Measurements from ENCODE around the gene ICA1.
A peak's percentile ranks its signal among the peaks of the same experiment; 100 is the strongest.

DNA sequence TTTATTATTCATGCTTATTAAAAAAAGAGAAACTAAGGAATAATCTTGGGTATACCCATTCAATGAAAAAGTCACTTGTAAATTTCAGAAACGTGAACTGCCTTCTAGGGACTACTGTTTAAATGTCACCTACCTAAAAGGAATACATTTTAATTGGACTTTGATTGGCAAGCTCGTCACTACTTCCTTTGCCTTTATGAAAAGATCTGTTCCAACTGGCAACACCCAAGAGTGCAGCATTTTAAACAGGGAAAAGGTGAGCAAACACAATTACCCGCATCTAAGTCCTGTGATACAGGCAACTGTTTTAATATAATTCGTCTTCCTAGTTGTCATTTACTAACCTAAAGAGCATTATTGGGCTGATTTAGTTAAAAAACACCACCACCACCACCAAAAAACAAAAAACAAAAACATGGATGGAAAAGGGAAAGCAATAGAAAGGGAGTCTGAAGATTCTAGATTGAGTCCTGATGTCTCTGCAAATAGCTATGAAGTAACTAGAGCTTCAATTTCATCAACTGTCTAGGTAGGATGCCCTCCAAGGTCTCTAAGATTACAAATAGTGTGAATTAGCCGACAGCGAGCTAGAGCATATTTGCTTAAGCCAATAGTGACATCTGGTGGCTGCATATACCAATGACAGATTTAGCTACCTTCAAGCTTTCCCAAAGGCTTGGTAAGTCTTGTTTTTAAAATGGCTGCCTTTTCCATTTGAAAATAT lies 33.8 kb upstream of the ICA1 start:
- TF ChIP-seq, protein P1, sequence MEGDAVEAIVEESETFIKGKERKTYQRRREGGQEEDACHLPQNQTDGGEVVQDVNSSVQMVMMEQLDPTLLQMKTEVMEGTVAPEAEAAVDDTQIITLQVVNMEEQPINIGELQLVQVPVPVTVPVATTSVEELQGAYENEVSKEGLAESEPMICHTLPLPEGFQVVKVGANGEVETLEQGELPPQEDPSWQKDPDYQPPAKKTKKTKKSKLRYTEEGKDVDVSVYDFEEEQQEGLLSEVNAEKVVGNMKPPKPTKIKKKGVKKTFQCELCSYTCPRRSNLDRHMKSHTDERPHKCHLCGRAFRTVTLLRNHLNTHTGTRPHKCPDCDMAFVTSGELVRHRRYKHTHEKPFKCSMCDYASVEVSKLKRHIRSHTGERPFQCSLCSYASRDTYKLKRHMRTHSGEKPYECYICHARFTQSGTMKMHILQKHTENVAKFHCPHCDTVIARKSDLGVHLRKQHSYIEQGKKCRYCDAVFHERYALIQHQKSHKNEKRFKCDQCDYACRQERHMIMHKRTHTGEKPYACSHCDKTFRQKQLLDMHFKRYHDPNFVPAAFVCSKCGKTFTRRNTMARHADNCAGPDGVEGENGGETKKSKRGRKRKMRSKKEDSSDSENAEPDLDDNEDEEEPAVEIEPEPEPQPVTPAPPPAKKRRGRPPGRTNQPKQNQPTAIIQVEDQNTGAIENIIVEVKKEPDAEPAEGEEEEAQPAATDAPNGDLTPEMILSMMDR (IDR thresholded peaks at IDR 0.05): peak; percentile 55 to 88 (median 82)
- TF ChIP-seq POLR2AphosphoS5 (IDR thresholded peaks at IDR 0.05) (no peak), POLR2A (IDR thresholded peaks at IDR 0.05) (no peak)

Data from breast epithelium (tissue), 3 donors.